ENCODE data around the gene ARIH2.

Gene ARIH2

DNA sequence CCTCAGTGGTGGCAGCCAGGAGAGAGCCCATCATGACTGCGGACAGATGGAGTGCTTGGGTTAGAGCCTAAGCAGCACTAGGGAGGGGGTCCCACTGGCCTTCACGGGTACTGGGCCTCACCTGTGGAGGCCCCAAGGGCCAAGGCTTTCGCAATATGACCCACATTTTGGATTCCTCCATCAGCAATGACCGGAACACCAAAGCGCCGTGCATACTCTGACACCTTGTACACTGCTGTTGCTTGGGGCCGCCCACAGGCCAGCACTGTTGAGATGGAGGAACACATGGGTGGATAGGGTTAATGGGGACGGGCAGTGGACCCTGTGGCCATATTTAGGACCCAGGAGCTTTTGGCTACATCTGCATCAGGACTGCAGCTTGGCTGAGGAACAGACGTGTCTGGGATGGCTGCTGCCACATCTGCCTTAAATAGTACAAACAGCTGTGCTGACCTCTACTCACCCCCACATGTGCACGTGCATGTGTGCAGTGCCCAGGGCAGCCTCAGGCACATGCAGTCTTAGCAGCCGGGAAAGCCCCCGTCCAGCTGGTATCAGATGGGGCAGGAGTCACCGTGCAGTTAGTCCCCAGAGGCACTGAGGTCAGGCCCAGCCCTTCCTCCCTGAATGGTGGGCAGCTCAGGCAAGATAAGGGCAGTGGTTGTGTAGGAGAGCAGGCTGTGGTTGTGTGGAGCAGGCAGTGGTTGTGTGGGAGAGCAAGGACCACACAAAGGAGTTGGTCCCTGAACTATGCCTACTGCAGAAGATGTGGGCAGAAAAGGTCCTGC, 106.6 kb downstream of the ARIH2 start:
- no peak for TF ChIP-seq CTCF (conservative IDR thresholded peaks at IDR 0.05; ENCODE audit: low read depth, low read length)
- H4K20me1 ChIP-seq (ENCODE audit: insufficient read depth): no peaks in the 10 kb centered on the region
- no peak overlapping the region for H3K4me3 ChIP-seq (IDR thresholded peaks at IDR 0.05; ENCODE audit: insufficient read depth, low read depth, low read length)
- H3K79me2 ChIP-seq (ENCODE audit: insufficient read depth, low read depth): peaks cover 45% of the 10 kb centered on the region; the same call in 1 of the 2 replicates
- H3K4me2 ChIP-seq: no peak overlapping the region
- H3K27me3 ChIP-seq (ENCODE audit: insufficient read depth, low read depth): no peaks in the 10 kb centered on the region
- H3K27ac ChIP-seq: no peak overlapping the region
- H3K36me3 ChIP-seq (ENCODE audit: insufficient read depth): no peaks in the 10 kb centered on the region
- no peak overlapping the region for H2AFZ ChIP-seq (ENCODE audit: low read depth)
- H3K4me1 ChIP-seq (ENCODE audit: low read depth, poor library complexity, severe bottlenecking): peaks cover 26% of the 10 kb centered on the region
- no peak overlapping the region for H3K9ac ChIP-seq

DNA sequence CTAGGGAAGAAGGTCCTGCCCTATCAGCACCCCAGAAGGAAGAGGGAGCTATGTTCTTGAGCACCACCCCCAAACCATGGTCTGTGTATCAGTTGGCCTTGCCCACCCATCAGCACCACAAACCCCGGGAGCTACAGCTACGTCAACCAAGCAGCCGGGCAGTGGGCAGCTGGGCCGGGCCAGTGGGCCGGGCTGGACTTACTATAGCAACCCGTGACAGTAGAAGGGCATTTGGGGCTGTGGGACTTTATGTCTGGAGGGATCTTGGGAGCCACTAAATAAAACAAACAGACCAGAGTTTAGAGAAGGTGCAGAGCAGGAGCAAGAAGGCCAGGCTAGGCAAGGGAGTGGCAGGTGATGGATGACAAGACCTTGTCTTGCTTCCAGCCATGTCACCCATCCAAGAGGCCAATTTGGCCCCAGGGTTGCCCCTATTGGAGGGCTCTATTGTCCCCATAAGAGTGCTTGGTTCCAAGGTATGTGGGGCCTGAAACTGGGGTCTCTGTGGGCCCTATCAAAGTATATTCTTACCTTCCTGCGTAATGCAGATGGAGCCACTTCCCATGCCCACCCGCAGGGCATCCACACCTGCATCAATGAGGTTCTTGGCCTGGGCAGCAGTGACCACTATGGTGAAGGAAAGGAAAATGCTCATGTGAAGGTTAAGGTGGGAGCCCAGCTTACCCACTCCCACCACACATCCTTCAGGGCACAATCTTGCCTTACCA, 107.3 kb downstream of the ARIH2 start:
- Histone ChIP-seq H3K9ac (no peak overlapping the region), H3K79me2 (ENCODE audit: insufficient read depth, low read depth) (peaks cover 45% of the 10 kb centered on the region; the same call in 1 of the 2 replicates), H3K27ac (no peak overlapping the region), H3K36me3 (ENCODE audit: insufficient read depth) (no peaks in the 10 kb centered on the region), H3K27me3 (ENCODE audit: insufficient read depth, low read depth) (no peaks in the 10 kb centered on the region), H3K4me3 (IDR thresholded peaks at IDR 0.05; ENCODE audit: insufficient read depth, low read depth, low read length) (no peak overlapping the region), H3K4me1 (ENCODE audit: low read depth, poor library complexity, severe bottlenecking) (peaks cover 26% of the 10 kb centered on the region), H4K20me1 (ENCODE audit: insufficient read depth) (no peaks in the 10 kb centered on the region), H3K4me2 (no peak overlapping the region), H2AFZ (ENCODE audit: low read depth) (no peak overlapping the region)
- TF ChIP-seq CTCF (conservative IDR thresholded peaks at IDR 0.05; ENCODE audit: low read depth, low read length): no peak

GRCh38 chr3:49026536-49026935, 107.9 kb downstream of the ARIH2 start:
- no peak overlapping the region for H3K4me3 ChIP-seq (IDR thresholded peaks at IDR 0.05; ENCODE audit: insufficient read depth, low read depth, low read length)
- H3K4me1 ChIP-seq (ENCODE audit: low read depth, poor library complexity, severe bottlenecking): peaks cover 26% of the 10 kb centered on the region
- no peaks in the 10 kb centered on the region for H3K27me3 ChIP-seq (ENCODE audit: insufficient read depth, low read depth)
- no peak overlapping the region for H3K4me2 ChIP-seq
- H3K27ac ChIP-seq: no peak overlapping the region
- H3K36me3 ChIP-seq (ENCODE audit: insufficient read depth): no peaks in the 10 kb centered on the region
- no peaks in the 10 kb centered on the region for H4K20me1 ChIP-seq (ENCODE audit: insufficient read depth)
- H3K79me2 ChIP-seq (ENCODE audit: insufficient read depth, low read depth): peaks cover 45% of the 10 kb centered on the region; the same call in 1 of the 2 replicates
- H3K9ac ChIP-seq: no peak overlapping the region
- TF ChIP-seq CTCF (conservative IDR thresholded peaks at IDR 0.05; ENCODE audit: low read depth, low read length): no peak
- no peak overlapping the region for H2AFZ ChIP-seq (ENCODE audit: low read depth)

- Histone ChIP-seq H4K20me1 (ENCODE audit: insufficient read depth) (no peaks in the 10 kb centered on the region), H3K36me3 (ENCODE audit: insufficient read depth) (no peaks in the 10 kb centered on the region), H3K9ac (no peak overlapping the region), H3K27me3 (ENCODE audit: insufficient read depth, low read depth) (no peaks in the 10 kb centered on the region), H2AFZ (ENCODE audit: low read depth) (no peak overlapping the region), H3K4me3 (IDR thresholded peaks at IDR 0.05; ENCODE audit: insufficient read depth, low read depth, low read length) (no peak overlapping the region), H3K4me1 (ENCODE audit: low read depth, poor library complexity, severe bottlenecking) (peaks cover 26% of the 10 kb centered on the region), H3K27ac (no peak overlapping the region), H3K79me2 (ENCODE audit: insufficient read depth, low read depth) (peaks cover 41% of the 10 kb centered on the region; the same call in 1 of the 2 replicates), H3K4me2 (peak overlapping the region; percentile 84; the same call in 1 of the 2 replicates)
- TF ChIP-seq CTCF (conservative IDR thresholded peaks at IDR 0.05; ENCODE audit: low read depth, low read length): no peak
These were observed 109.0 kb downstream of the ARIH2 start for GRCh38 chr3:49027634-49028033.
